Measurements from ENCODE around the gene P2RY2.
"Not testable (repeated sequence)": the region's sequence is repeated elsewhere in the genome, so short reads cannot be mapped to it uniquely, and the experiment has no call there.

The P2RY2 gene

DNA sequence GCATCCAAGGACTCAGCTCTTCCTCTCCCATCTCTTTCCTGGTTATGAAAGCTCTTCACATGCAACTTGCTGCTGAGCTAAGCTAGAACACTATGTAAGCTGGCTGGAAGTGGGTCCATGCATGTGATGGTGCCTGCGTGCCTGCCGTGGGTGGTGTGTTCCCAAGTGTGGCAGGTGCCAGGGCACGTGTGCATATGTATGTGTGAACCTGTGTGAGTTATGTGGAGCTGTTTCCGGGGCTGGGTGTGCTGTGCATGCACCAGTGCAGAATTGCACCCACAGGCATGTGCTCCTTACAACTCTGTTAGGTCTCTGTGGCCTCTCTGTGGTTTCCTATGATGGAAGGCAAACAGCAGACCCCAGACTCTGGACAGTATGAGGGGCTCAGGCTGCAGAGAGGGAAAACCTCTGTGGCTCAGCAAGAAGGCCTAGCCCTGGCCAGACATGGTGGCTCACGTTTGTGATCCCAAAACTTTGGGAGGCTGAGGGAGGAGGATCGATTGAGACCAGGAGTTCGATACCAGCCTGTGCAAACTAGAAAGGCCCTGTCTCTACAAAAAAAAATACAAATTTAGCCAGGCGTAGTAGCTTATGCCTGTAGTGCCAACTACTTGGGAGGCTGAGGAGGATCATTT, 49.9 kb downstream of the P2RY2 start:
- no peak for DNase-seq (ENCODE audit: low spot score)

DNA sequence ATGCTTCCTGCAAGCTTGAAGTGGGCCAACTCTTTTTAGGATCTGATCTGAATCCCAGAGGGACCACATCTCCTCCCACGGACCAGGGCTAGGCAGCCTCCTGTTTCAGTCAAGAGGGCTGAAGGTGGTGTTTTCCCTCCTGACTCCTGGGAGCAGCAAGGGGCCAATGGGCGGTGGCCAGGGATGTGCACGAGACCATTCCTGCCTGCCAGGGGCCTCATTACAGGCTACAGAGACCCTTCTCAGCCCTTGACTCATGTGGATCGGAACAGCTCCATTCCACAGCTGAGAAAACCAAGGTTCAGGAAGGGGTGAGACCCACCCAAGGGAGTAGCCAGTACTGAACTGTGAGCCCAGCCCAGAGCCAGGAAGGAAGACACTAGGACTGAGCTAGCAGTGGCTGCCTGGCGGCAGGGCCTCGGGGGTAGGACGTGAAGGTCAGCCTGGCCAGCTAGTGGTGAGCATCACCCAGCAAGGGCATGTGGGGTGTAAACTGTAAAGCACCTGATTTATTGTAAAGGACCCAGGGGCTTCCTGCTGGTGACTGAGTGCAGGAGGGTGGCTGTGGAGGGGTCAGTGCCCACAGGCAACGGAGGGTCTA, 50.7 kb downstream of the P2RY2 start:
- DNase-seq (ENCODE audit: low spot score), result no peak

- no peak for DNase-seq (ENCODE audit: low spot score)
Measured at GRCh38 chr11:73269459-73270015, 51.5 kb downstream of the P2RY2 start.

GRCh38 chr11:73270016-73270854, 52.2 kb downstream of the P2RY2 start:
- DNase-seq (ENCODE audit: low spot score), result no peak

DNA sequence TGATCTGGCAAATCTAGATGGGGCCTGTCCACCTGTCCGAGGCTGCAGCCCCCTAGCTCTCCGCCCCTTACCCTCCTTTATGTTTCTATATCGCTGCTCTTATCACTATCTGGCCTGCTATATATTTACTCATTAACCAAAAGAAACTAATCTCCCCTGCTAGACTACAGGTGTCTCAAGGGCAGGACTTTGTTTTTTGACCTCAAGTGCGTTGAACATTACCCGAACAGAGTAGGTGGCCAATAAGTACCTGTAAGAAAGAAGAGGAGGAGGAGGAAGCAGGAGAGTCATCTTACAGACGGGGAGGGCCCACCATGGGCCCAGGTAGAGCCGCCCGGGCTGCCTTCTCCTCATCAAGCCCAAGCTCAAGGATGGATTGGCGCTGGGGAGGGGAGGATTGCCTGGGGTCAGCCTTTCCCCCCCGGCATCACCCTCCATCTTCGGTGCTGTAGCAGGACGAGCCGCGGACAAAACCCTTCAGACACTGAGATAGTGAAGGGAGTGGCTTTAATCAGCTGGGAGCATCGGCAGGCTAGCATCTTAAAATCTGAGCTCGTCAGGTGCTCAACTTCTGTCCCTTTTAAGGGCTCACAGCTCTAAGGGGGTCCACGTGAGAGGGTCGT, 52.9 kb downstream of the P2RY2 start:
- no peak for DNase-seq (ENCODE audit: low spot score)

GRCh38 chr11:73271478-73271865, 53.4 kb downstream of the P2RY2 start:
- not testable (repeated sequence) for DNase-seq (ENCODE audit: low spot score)

DNA sequence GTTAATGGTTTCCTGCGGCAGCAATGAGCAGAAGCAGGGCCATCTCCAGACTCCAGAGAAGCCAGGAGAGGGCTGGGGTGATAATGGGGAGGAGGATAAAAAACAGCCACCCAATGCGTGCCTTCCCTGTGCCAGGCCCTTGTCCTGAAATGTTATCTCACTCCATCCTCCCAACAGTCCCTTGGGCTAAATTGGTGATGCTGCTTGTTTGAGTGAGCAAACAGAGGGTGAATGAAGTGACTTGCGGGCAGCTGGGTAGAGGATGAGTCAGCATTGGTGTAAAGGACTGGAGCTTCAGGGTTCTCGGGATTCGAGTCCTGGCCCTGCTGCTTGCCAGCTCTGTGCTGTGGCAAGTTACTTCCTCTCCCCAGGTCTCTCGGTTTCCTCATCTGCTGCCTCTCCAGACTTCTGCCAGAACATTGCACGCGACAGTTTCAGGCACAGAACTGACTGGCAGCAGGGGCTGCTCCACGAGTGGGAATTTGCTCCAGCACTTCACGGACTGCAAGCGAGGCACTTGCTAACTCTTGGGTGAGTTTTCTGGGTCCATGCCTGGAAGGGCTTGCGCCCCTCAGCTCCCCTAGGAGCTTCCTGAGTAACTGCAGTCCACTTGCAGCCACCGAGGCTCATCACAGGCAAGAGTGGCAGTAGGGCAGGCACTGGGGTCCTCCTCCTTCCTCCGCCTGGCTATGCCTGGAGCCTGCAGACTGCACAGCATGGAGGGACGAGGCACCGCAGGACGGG, 54.0 kb downstream of the P2RY2 start, which contains the start of gene P2RY6:
Gene P2RY6 (plus strand): TSS at position 403 of the 744 bp plus-strand sequence. CDS start 24,181 bp downstream, outside the sequence.
- no peak for DNase-seq (ENCODE audit: low spot score)

- no peak for DNase-seq (ENCODE audit: low spot score)
Measured at GRCh38 chr11:73272680-73273038, 54.6 kb downstream of the P2RY2 start.

- no peak for DNase-seq (ENCODE audit: low spot score)
Measured at GRCh38 chr11:73273222-73273895, 55.3 kb downstream of the P2RY2 start.

DNA sequence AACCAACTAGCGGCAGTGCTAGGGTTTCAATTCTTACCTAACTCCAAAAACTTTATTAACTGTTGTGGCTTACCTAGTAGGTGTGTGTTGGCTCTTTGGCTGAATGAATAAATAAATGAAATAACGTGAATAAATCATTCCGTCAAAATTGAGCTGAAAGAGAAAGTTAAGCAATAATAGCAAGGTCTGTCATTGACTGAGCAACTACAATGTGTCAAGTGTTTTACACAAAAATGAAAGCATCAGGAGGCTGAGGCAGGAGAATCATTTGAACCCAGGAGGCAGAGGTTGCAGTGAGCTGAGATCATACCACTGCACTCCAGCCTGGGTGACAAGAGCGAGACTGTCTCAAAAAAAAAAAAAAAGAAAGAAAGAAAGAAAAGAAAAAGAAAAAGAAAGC, 56.1 kb downstream of the P2RY2 start:
- DNase-seq (ENCODE audit: low spot score), result not testable (repeated sequence)

GRCh38 chr11:73274722-73275380, 56.8 kb downstream of the P2RY2 start:
- DNase-seq (ENCODE audit: low spot score), result no peak

- no peak for DNase-seq (ENCODE audit: low spot score)
Measured at GRCh38 chr11:73275381-73275750, 57.3 kb downstream of the P2RY2 start.

GRCh38 chr11:73277467-73277866, 59.4 kb downstream of the P2RY2 start:
- DNase-seq (ENCODE audit: low spot score), result no peak

- no peak for DNase-seq (ENCODE audit: low spot score)
Measured at GRCh38 chr11:73280626-73281025, 62.5 kb downstream of the P2RY2 start.

GRCh38 chr11:73281201-73281741, 63.2 kb downstream of the P2RY2 start:
- DNase-seq (ENCODE audit: low spot score), result no peak

DNA sequence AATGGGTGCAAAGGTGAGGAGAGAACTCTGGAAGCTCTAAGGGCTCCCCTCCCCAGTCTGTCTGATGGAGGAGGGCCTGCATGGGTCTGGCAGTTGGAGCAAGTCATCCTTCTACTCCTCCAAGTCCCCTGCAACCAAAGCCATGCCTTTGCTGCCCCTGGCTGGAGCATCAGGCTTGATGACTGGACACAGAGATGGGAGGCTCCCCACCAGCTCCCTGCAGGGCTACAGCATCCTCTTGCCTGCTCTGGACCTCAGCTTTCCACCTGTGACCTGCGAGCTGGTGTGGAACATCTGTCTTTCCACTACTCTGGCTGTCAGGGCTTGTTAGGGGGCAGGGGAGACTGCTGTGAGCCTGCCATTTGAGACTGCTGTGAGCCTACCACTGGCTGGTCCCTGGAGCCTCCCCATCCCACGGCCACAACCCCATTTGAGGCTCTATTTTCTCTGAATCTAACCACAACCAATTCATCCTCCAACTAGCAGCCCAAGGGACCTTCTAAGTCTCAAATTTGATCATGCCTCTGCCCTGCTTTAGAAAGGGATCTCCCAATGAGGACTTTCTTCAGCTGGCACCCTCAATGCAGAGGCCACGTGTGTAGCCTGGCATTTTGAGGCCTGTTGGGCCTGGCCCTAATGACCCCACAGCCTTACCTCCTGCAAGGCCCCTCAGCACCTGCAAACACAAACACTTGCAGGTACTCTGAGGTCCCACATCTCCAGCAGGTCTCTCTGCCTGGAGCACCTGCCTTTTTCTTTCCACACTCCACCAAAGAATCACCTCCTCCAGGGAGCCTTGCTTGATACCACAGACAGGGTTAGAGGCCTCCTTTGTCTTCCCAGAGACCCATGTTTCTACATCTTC, 63.9 kb downstream of the P2RY2 start:
- DNase-seq (ENCODE audit: low spot score), result no peak

GRCh38 chr11:73283276-73284000, 65.4 kb downstream of the P2RY2 start:
- DNase-seq (ENCODE audit: low spot score), result no peak

- DNase-seq (ENCODE audit: low spot score), result no peak
Measured at GRCh38 chr11:73284106-73284505, 66.0 kb downstream of the P2RY2 start.

- DNase-seq (ENCODE audit: low spot score), result no peak
Measured at GRCh38 chr11:73285721-73286120, 67.6 kb downstream of the P2RY2 start.
